IMR-90 (cell line): Measurements from ENCODE around the gene DUOX2.
"Not testable (repeated sequence)": the region's sequence is repeated elsewhere in the genome, so short reads cannot be mapped to it uniquely, and the experiment has no call there.

ENCODE experiments used
- CHD1 ChIP-seq: IDR thresholded peaks from 2 replicates; pipeline ENCODE4 v1.6.1; 2012; ENCODE audit warnings: low read depth, low read length, improper control_type of control experiment
- CTCF ChIP-seq: conservative IDR thresholded peaks from 2 replicates; pipeline ENCODE4 v1.5.1; 2012; ENCODE audit warnings: mild to moderate bottlenecking, low read depth, low read length, improper control_type of control experiment
- ELK1 ChIP-seq: fragments of 150-350 bp; IDR thresholded peaks from 2 replicates; pipeline ENCODE4 v1.6.1; 2016; ENCODE audit warnings: low read depth, mild to moderate bottlenecking, low read length, moderate library complexity, borderline replicate concordance
- FOS ChIP-seq: fragments of 150-350 bp; IDR thresholded peaks from 2 replicates; pipeline ENCODE4 v1.6.1; 2016; ENCODE audit warnings: low read depth, low read length
- MXI1 ChIP-seq: IDR thresholded peaks from 2 replicates; pipeline ENCODE4 v1.6.1; 2012; ENCODE audit warnings: low read depth, mild to moderate bottlenecking, low read length, moderate library complexity, borderline replicate concordance
- POLR2A ChIP-seq: IDR thresholded peaks from 2 replicates; pipeline ENCODE4 v1.6.1; 2012; ENCODE audit warnings: mild to moderate bottlenecking, low read depth, low read length
- RFX5 ChIP-seq: IDR thresholded peaks from 2 replicates; pipeline ENCODE4 v1.8.0; 2012; ENCODE audit warnings: low read depth, mild to moderate bottlenecking, low read length, moderate library complexity

GRCh38 chr15:45048449-45048793, 65.6 kb downstream of the DUOX2 start:
- not testable (repeated sequence) for TF ChIP-seq CTCF, RFX5, FOS, ELK1, CHD1, MXI1, POLR2A
